Effector memory CD4-positive, alpha-beta T cell (primary cell): Measurements from ENCODE around the gene LRIT1.

Experiments used
- DNase-seq, 3 donors: peaks; one replicate each; pipeline ENCODE4 v3.0.0-alpha.2; 2020
- H3K27ac ChIP-seq: 2 replicates; pipeline ENCODE4 v1.7.0; 2013; ENCODE audit warnings: mild to moderate bottlenecking, low read length, moderate library complexity; ENCODE audit not compliant: insufficient read depth, poor library complexity, severe bottlenecking
- H3K27me3 ChIP-seq: replicated peaks from 2 replicates; pipeline ENCODE4 v1.7.0; 2013; ENCODE audit warnings: mild to moderate bottlenecking, low read length; ENCODE audit not compliant: insufficient read depth, control insufficient read depth, poor library complexity, severe bottlenecking
- H3K36me3 ChIP-seq: 2 replicates; pipeline ENCODE4 v1.7.0; 2013; ENCODE audit warnings: mild to moderate bottlenecking, low read length, moderate library complexity; ENCODE audit not compliant: control insufficient read depth, insufficient read depth
- H3K4me1 ChIP-seq: 2 replicates; pipeline ENCODE4 v1.7.0; 2013; ENCODE audit warnings: low read length, mild to moderate bottlenecking; ENCODE audit not compliant: control insufficient read depth, insufficient read depth, poor library complexity, severe bottlenecking
- H3K4me3 ChIP-seq: 2 replicates; pipeline ENCODE4 v1.7.0; 2013; ENCODE audit warnings: low read length, low read depth, mild to moderate bottlenecking; ENCODE audit not compliant: insufficient read depth, poor library complexity, severe bottlenecking
- H3K9me3 ChIP-seq: 2 replicates; pipeline ENCODE4 v1.7.0; 2013; ENCODE audit warnings: mild to moderate bottlenecking, low read length, moderate library complexity; ENCODE audit not compliant: control insufficient read depth

Gene LRIT1

GRCh38 chr10:84254552-84255478, 13.5 kb upstream of the LRIT1 start:
- no peaks in the 10 kb centered on the region for H3K9me3 ChIP-seq
- no peak for DNase-seq
- no peak overlapping the region for H3K4me3 ChIP-seq
- no peaks in the 10 kb centered on the region for H3K27me3 ChIP-seq
- H3K27ac ChIP-seq = no peak overlapping the region
- H3K4me1 ChIP-seq = no peaks in the 10 kb centered on the region
- H3K36me3 ChIP-seq = no peaks in the 10 kb centered on the region

DNA sequence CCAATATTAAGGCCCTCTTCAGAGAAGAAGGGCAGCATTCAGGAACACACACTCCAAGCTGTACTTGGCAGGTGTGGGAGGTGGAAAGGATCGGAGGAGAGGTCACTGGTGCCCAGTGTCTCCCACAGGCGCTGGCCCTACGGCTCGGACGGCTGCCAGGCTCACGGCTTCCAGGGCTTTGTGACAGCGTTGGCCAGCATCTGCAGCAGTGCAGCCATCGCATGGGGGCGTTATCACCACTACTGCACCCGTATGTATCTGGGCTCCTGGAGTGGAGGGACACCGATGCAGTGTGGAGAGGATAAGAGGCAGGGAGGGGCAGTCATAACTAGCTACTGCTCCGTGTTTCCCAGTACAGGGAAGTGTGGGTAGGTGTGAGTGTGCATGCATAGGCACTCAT, 7.4 kb upstream of the LRIT1 start:
- DNase-seq = no peak
- Histone ChIP-seq H3K27me3 (no peaks in the 10 kb centered on the region), H3K36me3 (no peaks in the 10 kb centered on the region), H3K27ac (no peak overlapping the region), H3K4me1 (no peaks in the 10 kb centered on the region), H3K9me3 (no peaks in the 10 kb centered on the region), H3K4me3 (no peak overlapping the region)

DNA sequence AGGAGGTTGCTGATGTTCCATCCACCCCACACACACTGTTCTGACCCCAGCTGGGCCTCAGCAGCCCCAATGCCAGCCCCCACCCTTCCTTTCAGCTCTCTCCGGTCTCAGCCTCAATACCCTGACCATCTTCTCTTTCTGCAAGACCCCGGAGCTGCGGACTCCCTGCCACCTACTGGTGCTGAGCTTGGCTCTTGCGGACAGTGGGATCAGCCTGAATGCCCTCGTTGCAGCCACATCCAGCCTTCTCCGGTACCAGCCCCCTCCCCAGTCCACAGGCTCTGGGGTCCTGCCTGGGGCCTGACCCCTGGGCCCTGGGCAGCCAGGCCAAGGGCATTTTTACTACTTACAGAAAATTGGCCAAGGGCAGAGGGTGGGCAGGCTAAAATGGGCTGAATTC, 6.2 kb upstream of the LRIT1 start:
- Histone ChIP-seq H3K36me3 (no peaks in the 10 kb centered on the region), H3K9me3 (no peaks in the 10 kb centered on the region), H3K4me1 (no peaks in the 10 kb centered on the region), H3K27me3 (no peaks in the 10 kb centered on the region), H3K4me3 (no peak overlapping the region), H3K27ac (no peak overlapping the region)
- DNase-seq = no peak

DNA sequence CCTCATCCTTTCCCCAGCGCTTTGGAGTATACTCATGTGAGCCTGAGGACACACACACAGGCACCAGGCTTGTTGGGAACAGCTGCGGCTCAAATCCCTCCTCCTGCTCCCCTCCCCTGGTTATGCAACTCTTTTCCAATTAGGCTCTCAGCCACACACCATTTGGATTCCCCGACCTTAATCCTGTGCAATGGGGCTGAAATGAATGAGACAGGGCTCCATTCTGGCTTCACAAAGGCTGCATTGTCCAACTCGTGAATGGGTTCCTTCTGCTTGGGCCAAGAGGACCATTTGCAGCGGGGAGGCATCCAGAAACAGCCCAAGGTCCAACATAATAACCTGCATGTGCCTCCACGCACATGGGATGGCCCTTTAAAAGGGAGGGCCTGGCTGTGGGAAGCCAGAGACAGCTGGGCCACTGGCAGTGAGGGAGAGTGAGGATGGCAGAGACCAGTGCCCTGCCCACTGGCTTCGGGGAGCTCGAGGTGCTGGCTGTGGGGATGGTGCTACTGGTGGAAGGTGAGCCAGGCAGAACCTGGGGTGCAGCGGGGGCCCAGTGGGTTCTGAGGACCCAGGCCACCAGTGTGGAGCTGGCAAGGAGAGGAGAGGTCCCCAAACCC, 3.4 kb upstream of the LRIT1 start, which contains the start of gene RGR:
Gene RGR (plus strand): TSS at position 403 of the 620 bp plus-strand sequence. CDS start 38 bp downstream, at position 441.
- H3K27ac ChIP-seq = no peak within 1 kb of the TSS
- H3K4me3 ChIP-seq = no peak within 1 kb of the TSS
- DNase-seq = no peak
- H3K4me1 ChIP-seq = no peaks in the 10 kb centered on the region
- no peaks in the 10 kb centered on the region for H3K9me3 ChIP-seq
- no peaks in the 10 kb centered on the region for H3K27me3 ChIP-seq
- H3K36me3 ChIP-seq = no peaks in the 10 kb centered on the region

DNA sequence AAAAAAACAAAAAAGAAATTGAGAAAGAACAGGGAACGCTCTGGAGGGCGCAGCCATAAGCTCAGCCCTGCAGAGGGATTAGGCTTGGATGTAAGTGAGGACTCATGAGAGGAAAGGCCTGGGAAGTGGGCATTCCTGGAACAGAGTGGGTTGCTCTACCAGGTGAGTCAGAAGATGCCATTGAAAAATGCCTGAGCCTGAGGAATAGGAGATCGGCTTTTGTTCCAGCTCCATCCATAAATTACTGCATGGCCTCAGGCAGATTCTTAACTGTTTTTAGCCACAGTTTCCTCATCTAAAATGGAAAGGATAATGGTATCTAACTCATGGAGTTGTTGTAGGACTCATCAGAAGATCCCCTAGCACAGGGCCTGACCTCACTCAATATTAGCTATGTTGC, 2.4 kb upstream of the LRIT1 start:
- no peak overlapping the region for H3K27ac ChIP-seq
- H3K9me3 ChIP-seq = no peaks in the 10 kb centered on the region
- no peaks in the 10 kb centered on the region for H3K4me1 ChIP-seq
- no peak for DNase-seq
- no peak overlapping the region for H3K4me3 ChIP-seq
- no peaks in the 10 kb centered on the region for H3K27me3 ChIP-seq
- no peaks in the 10 kb centered on the region for H3K36me3 ChIP-seq

DNA sequence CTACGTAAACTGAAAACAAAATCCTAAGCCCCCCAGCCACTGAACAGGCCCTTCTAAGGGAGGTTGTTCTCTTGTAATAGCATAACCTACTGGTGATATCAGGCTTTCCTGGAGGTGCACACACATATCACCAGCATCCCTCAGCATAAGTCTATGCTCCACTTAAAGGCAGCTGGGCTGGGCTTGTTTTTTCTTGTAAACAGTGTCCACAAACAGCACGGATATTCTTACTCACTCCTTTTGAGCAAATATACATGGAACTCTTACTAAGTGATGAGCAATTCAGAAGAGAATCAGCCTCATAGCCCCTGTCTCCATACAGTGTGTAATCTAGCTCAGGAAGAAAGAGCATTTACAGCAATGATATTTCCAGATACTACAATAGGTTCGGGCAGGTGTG, 2.4 kb downstream of the LRIT1 start:
- no peak overlapping the region for H3K4me3 ChIP-seq
- DNase-seq = no peak
- H3K27me3 ChIP-seq = peaks cover 4% of the 10 kb centered on the region
- H3K9me3 ChIP-seq = no peaks in the 10 kb centered on the region
- no peak overlapping the region for H3K27ac ChIP-seq
- H3K36me3 ChIP-seq = no peaks in the 10 kb centered on the region
- no peaks in the 10 kb centered on the region for H3K4me1 ChIP-seq

- no peak overlapping the region for H3K27ac ChIP-seq
- no peak for DNase-seq
- H3K4me3 ChIP-seq = no peak overlapping the region
- no peaks in the 10 kb centered on the region for H3K4me1 ChIP-seq
- no peaks in the 10 kb centered on the region for H3K36me3 ChIP-seq
- no peaks in the 10 kb centered on the region for H3K9me3 ChIP-seq
- H3K27me3 ChIP-seq = peaks cover 4% of the 10 kb centered on the region
Observed at GRCh38 chr10:84237199-84238051, 3.9 kb downstream of the LRIT1 start.

DNA sequence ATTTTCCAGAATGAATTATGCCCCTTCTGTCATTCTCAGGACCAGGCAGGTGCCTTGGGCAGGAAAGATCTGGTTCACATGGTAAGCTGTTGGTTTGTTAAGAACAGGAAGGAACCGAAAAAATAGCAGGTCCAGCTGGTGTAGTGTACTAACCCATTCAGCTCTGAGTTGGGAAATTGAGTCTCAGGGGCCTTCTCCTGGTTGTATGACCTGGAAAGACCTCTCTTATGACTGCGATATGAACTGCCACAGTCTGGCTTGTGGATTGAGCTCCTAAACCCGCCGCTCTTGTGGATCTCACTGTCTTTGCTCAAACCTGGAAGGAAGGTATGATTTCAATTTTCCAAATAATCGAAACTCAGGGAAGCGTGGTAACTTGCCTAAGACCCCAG, 4.5 kb downstream of the LRIT1 start:
- DNase-seq = no peak
- H3K9me3 ChIP-seq = no peaks in the 10 kb centered on the region
- no peaks in the 10 kb centered on the region for H3K36me3 ChIP-seq
- no peak overlapping the region for H3K4me3 ChIP-seq
- no peaks in the 10 kb centered on the region for H3K4me1 ChIP-seq
- H3K27ac ChIP-seq = no peak overlapping the region
- peaks cover 4% of the 10 kb centered on the region for H3K27me3 ChIP-seq

GRCh38 chr10:84235096-84235495, 6.2 kb downstream of the LRIT1 start:
- no peak overlapping the region for H3K4me3 ChIP-seq

More at GRCh38 chr10:84235096-84235495, 6.2 kb downstream of the LRIT1 start:
- Histone ChIP-seq H3K27ac (no peak overlapping the region), H3K9me3 (no peaks in the 10 kb centered on the region), H3K36me3 (no peaks in the 10 kb centered on the region), H3K4me1 (no peaks in the 10 kb centered on the region), H3K27me3 (peaks cover 4% of the 10 kb centered on the region)
- DNase-seq = no peak
